Measurements from ENCODE around the gene ADIPOR2. TPM values are rescaled to one million over a fixed set of nuclear protein-coding genes. Genes with fewer than 3 reads are reported as not detected.

Gene ADIPOR2
- total and polyA plus RNA-seq, 10 of the 15 experiments (the other 5 are each of a cell fraction or from before 2014, with no cell fraction given), result 8.6 to 65.0 (median 38.0) TPM

- intact Hi-C loops (cut with micrococcal nuclease; ENCODE audit: unreplicated experiment) (no loop called here), in situ Hi-C loops (cut with MboI) (no loop called here)
- SMC1A ChIA-PET (ENCODE audit: uncharacterized antibody, unreplicated experiment), result interaction anchor here (0.9 kb wide), 1 partner anchor 129 kb away, joined by 3 read pairs; no protein-coding TSS in a partner anchor
- CTCF ChIA-PET, result interaction anchor here (1.3 kb wide), 2 partner anchors 129 to 223 kb away, joined by 3 to 7 read pairs; no protein-coding TSS in a partner anchor
- H3K4me2 ChIP-seq (ENCODE audit: control insufficient read depth, insufficient read depth), result no peak overlapping the region
- no peaks in the 10 kb centered on the region for H4K20me1 ChIP-seq (ENCODE audit: control insufficient read depth, insufficient read depth)
- 0 out of 2 replicates have a peak, but pooled peaks cover 3% of the 10 kb centered on the region for H3K4me1 ChIP-seq (ENCODE audit: control insufficient read depth, insufficient read depth, low read length)
- no peak for TF ChIP-seq NFYA (IDR thresholded peaks at IDR 0.05; ENCODE audit: borderline replicate concordance, low read depth, low read length)
- no peak for TF ChIP-seq SREBF2 (IDR thresholded peaks at IDR 0.05; ENCODE audit: low read length)
- TF ChIP-seq ATF3 (IDR thresholded peaks at IDR 0.05; ENCODE audit: borderline replicate concordance, extremely low read depth, low read depth, low read length), result no peak
- ATAC-seq, result no peak
- no peak overlapping the region for H2AFZ ChIP-seq (ENCODE audit: control insufficient read depth, low read depth, low read length)
- WGBS (ENCODE audit: insufficient coverage, insufficient replicate concordance, low lambda C conversion rate, missing lambda C conversion rate), result 58% methylated on average over 25 of the region's 27 CpGs
- BruUV-seq (replicated peaks), result no TSS peak
- POLR2A ChIA-PET, result no interaction called here
- H3K79me2 ChIP-seq (ENCODE audit: control insufficient read depth, insufficient read depth, low read length), result no peaks in the 10 kb centered on the region
- no peak for FAIRE-seq
- no peak overlapping the region for H3K27ac ChIP-seq (ENCODE audit: control insufficient read depth, insufficient read depth)
- no peak for DNase-seq (ENCODE audit: low read depth, low spot score)
- no peak overlapping the region for H3K4me3 ChIP-seq
- peaks cover 0 to 2% of the 10 kb centered on the region in 2 experiments; a peak in 3 of 4 replicates for H3K27me3 ChIP-seq (replicated peaks in 1 of 2; ENCODE audit: control insufficient read depth in 2 of 2, insufficient read depth in 2 of 2, low read length in 1 of 2)
- no peak overlapping the region for H3K9ac ChIP-seq (ENCODE audit: control insufficient read depth, insufficient read depth, low read length)
- no peaks in the 10 kb centered on the region for H3K9me3 ChIP-seq (replicated peaks; ENCODE audit: control insufficient read depth, insufficient read depth, low read length)
- no peaks in the 10 kb centered on the region for H3K36me3 ChIP-seq (ENCODE audit: control insufficient read depth in 2 of 2, insufficient read depth in 2 of 2, low read length in 1 of 2)
- RAD21 ChIA-PET (ENCODE audit: unreplicated experiment), result no interaction called here
Observed at GRCh38 chr12:1811281-1811947, 120.5 kb downstream of the ADIPOR2 start.

DNA sequence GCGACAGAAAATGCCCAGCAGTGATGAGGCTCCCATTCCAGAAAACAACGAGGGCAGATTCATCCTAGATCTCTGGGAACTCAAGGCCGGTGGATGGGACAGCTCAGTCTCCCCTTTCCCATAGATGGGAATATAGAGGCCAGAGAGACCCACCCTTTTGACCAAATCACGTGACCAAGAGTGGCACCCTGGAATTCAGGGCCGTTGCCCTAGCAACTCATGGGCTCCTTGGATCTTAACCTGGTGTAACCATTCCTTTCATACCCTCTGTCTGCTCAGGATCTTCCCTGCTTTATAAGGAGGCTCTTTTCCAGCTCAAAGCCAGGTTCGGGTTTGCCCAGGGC is 121.0 kb downstream of the ADIPOR2 start:
- in situ Hi-C loops (cut with MboI), result no loop called here
- DNase-seq (ENCODE audit: low read depth, low spot score) (no peak), ATAC-seq (no peak), FAIRE-seq (no peak)
- ChIA-PET RAD21 (ENCODE audit: unreplicated experiment) (interaction anchor here (2.1 kb wide), 1 partner anchor 128 kb away, joined by 9 read pairs; no protein-coding TSS in a partner anchor), POLR2A (no interaction called here), CTCF (interaction anchor here (1.3 kb wide), 2 partner anchors 128 to 223 kb away, joined by 3 to 7 read pairs; no protein-coding TSS in a partner anchor), SMC1A (ENCODE audit: uncharacterized antibody, unreplicated experiment) (interaction anchor here (0.9 kb wide), 1 partner anchor 128 kb away, joined by 3 read pairs; no protein-coding TSS in a partner anchor)
- Histone ChIP-seq H3K4me2 (ENCODE audit: control insufficient read depth, insufficient read depth) (no peak overlapping the region), H3K27me3 (replicated peaks in 1 of 2; ENCODE audit: control insufficient read depth in 2 of 2, insufficient read depth in 2 of 2, low read length in 1 of 2) (peaks cover 0 to 2% of the 10 kb centered on the region in 2 experiments; a peak in 3 of 4 replicates), H3K9ac (ENCODE audit: control insufficient read depth, insufficient read depth, low read length) (no peak overlapping the region), H3K4me1 (ENCODE audit: control insufficient read depth, insufficient read depth, low read length) (0 out of 2 replicates have a peak, but pooled peaks cover 3% of the 10 kb centered on the region), H3K36me3 (ENCODE audit: control insufficient read depth in 2 of 2, insufficient read depth in 2 of 2, low read length in 1 of 2) (no peaks in the 10 kb centered on the region), H3K9me3 (replicated peaks; ENCODE audit: control insufficient read depth, insufficient read depth, low read length) (no peaks in the 10 kb centered on the region), H3K4me3 (no peak overlapping the region), H3K79me2 (ENCODE audit: control insufficient read depth, insufficient read depth, low read length) (no peaks in the 10 kb centered on the region), H2AFZ (ENCODE audit: control insufficient read depth, low read depth, low read length) (no peak overlapping the region), H4K20me1 (ENCODE audit: control insufficient read depth, insufficient read depth) (no peaks in the 10 kb centered on the region), H3K27ac (ENCODE audit: control insufficient read depth, insufficient read depth) (no peak overlapping the region)
- no TSS peak for BruUV-seq (replicated peaks)
- intact Hi-C loops (cut with micrococcal nuclease; ENCODE audit: unreplicated experiment), result no loop called here
- 55% methylated on average over 6 of the region's 6 CpGs for WGBS (ENCODE audit: insufficient coverage, insufficient replicate concordance, low lambda C conversion rate, missing lambda C conversion rate)
- TF ChIP-seq CREB1 (IDR thresholded peaks at IDR 0.05; ENCODE audit: low read depth) (no peak), PRDM15 (CRISPR knock-in tag; IDR thresholded peaks at IDR 0.05) (no peak), BCL11A (IDR thresholded peaks at IDR 0.05; ENCODE audit: low read depth, low read length) (no peak), SP1 (IDR thresholded peaks at IDR 0.05; ENCODE audit: low read depth, low read length) (no peak), HDAC2 (IDR thresholded peaks at IDR 0.05) (no peak), KAT2A (conservative IDR thresholded peaks at IDR 0.05; ENCODE audit: control insufficient read depth, low read depth, low read length) (no peak), STAT3 (IDR thresholded peaks at IDR 0.05; ENCODE audit: low read depth, low read length) (no peak)
- TF ChIP-seq, protein P1, sequence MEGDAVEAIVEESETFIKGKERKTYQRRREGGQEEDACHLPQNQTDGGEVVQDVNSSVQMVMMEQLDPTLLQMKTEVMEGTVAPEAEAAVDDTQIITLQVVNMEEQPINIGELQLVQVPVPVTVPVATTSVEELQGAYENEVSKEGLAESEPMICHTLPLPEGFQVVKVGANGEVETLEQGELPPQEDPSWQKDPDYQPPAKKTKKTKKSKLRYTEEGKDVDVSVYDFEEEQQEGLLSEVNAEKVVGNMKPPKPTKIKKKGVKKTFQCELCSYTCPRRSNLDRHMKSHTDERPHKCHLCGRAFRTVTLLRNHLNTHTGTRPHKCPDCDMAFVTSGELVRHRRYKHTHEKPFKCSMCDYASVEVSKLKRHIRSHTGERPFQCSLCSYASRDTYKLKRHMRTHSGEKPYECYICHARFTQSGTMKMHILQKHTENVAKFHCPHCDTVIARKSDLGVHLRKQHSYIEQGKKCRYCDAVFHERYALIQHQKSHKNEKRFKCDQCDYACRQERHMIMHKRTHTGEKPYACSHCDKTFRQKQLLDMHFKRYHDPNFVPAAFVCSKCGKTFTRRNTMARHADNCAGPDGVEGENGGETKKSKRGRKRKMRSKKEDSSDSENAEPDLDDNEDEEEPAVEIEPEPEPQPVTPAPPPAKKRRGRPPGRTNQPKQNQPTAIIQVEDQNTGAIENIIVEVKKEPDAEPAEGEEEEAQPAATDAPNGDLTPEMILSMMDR (IDR thresholded peaks at IDR 0.05 in 2 of 3, conservative IDR thresholded peaks at IDR 0.05 in 1 of 3; ENCODE audit: control insufficient read depth in 2 of 3, extremely low read depth in 1 of 3, insufficient read depth in 1 of 3, low read depth in 3 of 3, low read length in 3 of 3), result no peak

Data from GM12878 (cell line).